OCI-LY1 (cell line): ENCODE data around the gene ZBTB22.
"Not testable (repeated sequence)": the region's sequence is repeated elsewhere in the genome, so short reads cannot be mapped to it uniquely, and the experiment has no call there.

Experiments
- H2AFZ ChIP-seq: fragments of 200-600 bp; sonication (generic), shearing (Covaris generic); 2 replicates; pipeline ENCODE4 v1.6.0; 2014; ENCODE audit warnings: antibody characterized with exemption, mild to moderate bottlenecking, low read length
- H3F3A ChIP-seq: fragments of 200-600 bp; sonication (generic), shearing (Covaris generic); 2 replicates; pipeline ENCODE4 v1.6.0; 2014; ENCODE audit warnings: mild to moderate bottlenecking, antibody characterized with exemption, low read length, moderate library complexity; ENCODE audit not compliant: insufficient read depth
- H3K27ac ChIP-seq: fragments of 200-600 bp; sonication (generic); 2 replicates; pipeline ENCODE4 v1.5.1; 2014; ENCODE audit warnings: low read length, mixed run types, mild to moderate bottlenecking, low read depth; ENCODE audit not compliant: poor library complexity, severe bottlenecking
- H3K27me3 ChIP-seq: fragments of 200-600 bp; sonication (generic); 2 replicates; pipeline ENCODE4 v1.6.0; 2014; ENCODE audit warnings: antibody characterized with exemption, mild to moderate bottlenecking, low read length, moderate library complexity; ENCODE audit not compliant: insufficient read depth
- H3K36me3 ChIP-seq: fragments of 200-600 bp; sonication (generic); 2 replicates; pipeline ENCODE4 v1.6.1; 2014; ENCODE audit warnings: mild to moderate bottlenecking, antibody characterized with exemption, low read length, moderate library complexity, mixed read lengths; ENCODE audit not compliant: insufficient read depth
- H3K4me1 ChIP-seq: fragments of 200-600 bp; sonication (generic); 2 replicates; pipeline ENCODE4 v1.5.1; 2014; ENCODE audit warnings: mild to moderate bottlenecking, low read length, moderate library complexity; ENCODE audit not compliant: insufficient read depth, severe bottlenecking
- H3K4me2 ChIP-seq: fragments of 200-600 bp; sonication (generic), shearing (Covaris generic); 2 replicates; pipeline ENCODE4 v1.6.1; 2014; ENCODE audit warnings: low read length
- H3K4me3 ChIP-seq: fragments of 200-600 bp; sonication (generic); 2 replicates; pipeline ENCODE4 v1.5.1; 2014; ENCODE audit warnings: low read length, low read depth, mild to moderate bottlenecking, mixed read lengths; ENCODE audit not compliant: poor library complexity, severe bottlenecking
- H3K79me2 ChIP-seq: fragments of 200-600 bp; shearing (Covaris generic); 2 replicates; pipeline ENCODE4 v1.6.1; 2016; ENCODE audit warnings: mixed run types, low read length, mixed read lengths; ENCODE audit not compliant: insufficient read depth
- H3K9ac ChIP-seq: fragments of 200-600 bp; sonication (generic), shearing (Covaris generic); 2 replicates; pipeline ENCODE4 v1.6.1; 2014; ENCODE audit warnings: mild to moderate bottlenecking, low read length, mixed read lengths
- H3K9me2 ChIP-seq: fragments of 200-600 bp; sonication (generic), shearing (Covaris generic); 2 replicates; pipeline ENCODE4 v1.6.1; 2014; ENCODE audit warnings: low read depth, mild to moderate bottlenecking, low read length, mixed read lengths
- H3K9me3 ChIP-seq: fragments of 200-600 bp; shearing (Covaris generic); 2 replicates; pipeline ENCODE4 v1.6.1; 2014; ENCODE audit warnings: low read length, mixed read lengths
- H4K20me1 ChIP-seq: fragments of 200-600 bp; sonication (generic), shearing (Covaris generic); 2 replicates; pipeline ENCODE4 v1.6.0; 2016; ENCODE audit warnings: mild to moderate bottlenecking, low read length; ENCODE audit not compliant: insufficient read depth
- EZH2 ChIP-seq: fragments of 200-600 bp; sonication (generic), shearing (Covaris generic); IDR thresholded peaks from 2 replicates; pipeline ENCODE4 v1.8.0; 2017; ENCODE audit warnings: borderline replicate concordance, mixed run types, mild to moderate bottlenecking, antibody characterized with exemption, low read length, moderate library complexity, mixed read lengths
- TF ChIP-seq, protein P1 (sequence below): fragments of 200-600 bp; sonication (generic), shearing (Covaris generic); IDR thresholded peaks from 2 replicates; pipeline ENCODE4 v1.5.1; 2017; ENCODE audit warnings: mild to moderate bottlenecking, antibody characterized with exemption, low read length, moderate library complexity, mixed read lengths

Gene ZBTB22

GRCh38 chr6:33317669-33318425 is at the start of gene ZBTB22:
TSS of gene ZBTB22 (minus strand) at chr6:33317744. CDS start at chr6:33316916, 828 bp downstream.
- no peaks in the 10 kb centered on the region for H4K20me1 ChIP-seq
- H3K4me1 ChIP-seq = peaks cover 51% of the 10 kb centered on the region
- H3K4me2 ChIP-seq = peak within 1 kb of the TSS; percentile 93
- 0 out of 2 replicates have a peak, but pooled peaks cover 4% of the 10 kb centered on the region for H3F3A ChIP-seq
- H3K79me2 ChIP-seq = peaks cover 10% of the 10 kb centered on the region; the same call in 1 of the 2 replicates
- H3K27ac ChIP-seq = peak within 1 kb of the TSS; percentile 97
- no peak for TF ChIP-seq EZH2
- TF ChIP-seq, protein P1, sequence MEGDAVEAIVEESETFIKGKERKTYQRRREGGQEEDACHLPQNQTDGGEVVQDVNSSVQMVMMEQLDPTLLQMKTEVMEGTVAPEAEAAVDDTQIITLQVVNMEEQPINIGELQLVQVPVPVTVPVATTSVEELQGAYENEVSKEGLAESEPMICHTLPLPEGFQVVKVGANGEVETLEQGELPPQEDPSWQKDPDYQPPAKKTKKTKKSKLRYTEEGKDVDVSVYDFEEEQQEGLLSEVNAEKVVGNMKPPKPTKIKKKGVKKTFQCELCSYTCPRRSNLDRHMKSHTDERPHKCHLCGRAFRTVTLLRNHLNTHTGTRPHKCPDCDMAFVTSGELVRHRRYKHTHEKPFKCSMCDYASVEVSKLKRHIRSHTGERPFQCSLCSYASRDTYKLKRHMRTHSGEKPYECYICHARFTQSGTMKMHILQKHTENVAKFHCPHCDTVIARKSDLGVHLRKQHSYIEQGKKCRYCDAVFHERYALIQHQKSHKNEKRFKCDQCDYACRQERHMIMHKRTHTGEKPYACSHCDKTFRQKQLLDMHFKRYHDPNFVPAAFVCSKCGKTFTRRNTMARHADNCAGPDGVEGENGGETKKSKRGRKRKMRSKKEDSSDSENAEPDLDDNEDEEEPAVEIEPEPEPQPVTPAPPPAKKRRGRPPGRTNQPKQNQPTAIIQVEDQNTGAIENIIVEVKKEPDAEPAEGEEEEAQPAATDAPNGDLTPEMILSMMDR = no peak
- H3K9ac ChIP-seq = peak within 1 kb of the TSS; percentile 54
- H3K9me2 ChIP-seq = no peaks in the 10 kb centered on the region
- H3K27me3 ChIP-seq = no peaks in the 10 kb centered on the region
- no peaks in the 10 kb centered on the region for H3K9me3 ChIP-seq
- peaks cover 32% of the 10 kb centered on the region for H3K36me3 ChIP-seq
- H2AFZ ChIP-seq = no peak within 1 kb of the TSS
- peak within 1 kb of the TSS; percentile 66 for H3K4me3 ChIP-seq

GRCh38 chr6:33367009-33367714 is 49.6 kb upstream of the ZBTB22 start:
- Histone ChIP-seq H3K4me2 (no peak overlapping the region), H2AFZ (no peak overlapping the region), H3K27ac (no peak overlapping the region), H3F3A (no peaks in the 10 kb centered on the region), H3K9ac (no peak overlapping the region), H3K4me1 (no peaks in the 10 kb centered on the region), H4K20me1 (no peaks in the 10 kb centered on the region), H3K9me2 (no peaks in the 10 kb centered on the region), H3K9me3 (no peaks in the 10 kb centered on the region), H3K79me2 (no peaks in the 10 kb centered on the region), H3K36me3 (no peaks in the 10 kb centered on the region), H3K4me3 (no peak overlapping the region), H3K27me3 (no peaks in the 10 kb centered on the region)
- TF ChIP-seq EZH2 = no peak
- TF ChIP-seq, protein P1 = no peak

DNA sequence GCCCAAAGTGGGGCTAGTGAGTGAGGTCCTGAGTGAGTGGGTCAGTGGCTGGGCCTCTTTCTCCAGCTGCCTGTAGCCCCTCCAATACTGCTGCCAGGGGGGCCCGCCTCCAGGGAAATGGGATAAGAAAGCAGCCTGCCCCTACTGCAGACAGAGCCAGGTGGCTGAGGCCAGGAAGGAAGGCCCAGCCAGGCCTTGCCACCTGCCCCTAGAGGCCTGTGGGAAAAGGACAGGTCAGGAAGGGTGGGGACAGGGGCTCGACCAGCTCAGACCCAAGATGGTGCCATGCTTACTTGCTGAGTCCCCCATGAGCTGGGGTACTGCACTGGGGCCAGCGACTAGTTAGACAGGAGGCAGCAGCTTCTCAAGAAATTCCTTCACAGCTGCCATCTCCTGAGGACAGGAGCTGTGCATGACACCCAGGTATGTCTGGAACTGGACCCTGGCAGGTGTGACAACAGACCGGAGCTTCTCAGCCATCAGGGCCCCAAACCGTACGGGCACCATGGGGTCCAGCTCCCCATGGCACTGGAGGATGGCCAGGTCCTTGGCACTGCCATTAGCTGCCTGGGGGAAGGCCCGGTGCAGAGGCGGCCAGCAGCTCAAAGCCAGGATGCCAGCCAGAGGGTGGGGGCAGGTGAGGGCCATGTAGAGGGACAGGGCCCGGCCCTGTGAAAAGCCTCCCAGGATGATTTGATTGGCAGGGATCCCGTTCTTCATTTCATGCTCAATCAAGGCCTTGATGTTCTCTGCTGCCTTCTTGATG is 47.8 kb upstream of the ZBTB22 start:
- H3F3A ChIP-seq, H3K79me2 ChIP-seq, H3K4me2 ChIP-seq, H3K36me3 ChIP-seq, H3K9me3 ChIP-seq, H4K20me1 ChIP-seq, H2AFZ ChIP-seq, H3K27ac ChIP-seq, H3K9me2 ChIP-seq, H3K4me3 ChIP-seq, H3K27me3 ChIP-seq, H3K9ac ChIP-seq, H3K4me1 ChIP-seq: not testable (repeated sequence)

GRCh38 chr6:33364475-33365205 is 47.1 kb upstream of the ZBTB22 start:
- H3K9me3 ChIP-seq, H3K36me3 ChIP-seq, H3K4me2 ChIP-seq, H2AFZ ChIP-seq, H3K79me2 ChIP-seq, H3K9ac ChIP-seq, H3K27ac ChIP-seq, H3K4me3 ChIP-seq, H3F3A ChIP-seq, H3K9me2 ChIP-seq, H3K4me1 ChIP-seq, H4K20me1 ChIP-seq: not testable (repeated sequence)
- H3K27me3 ChIP-seq = 0 out of 2 replicates have a peak, but pooled peaks cover 10% of the 10 kb centered on the region

DNA sequence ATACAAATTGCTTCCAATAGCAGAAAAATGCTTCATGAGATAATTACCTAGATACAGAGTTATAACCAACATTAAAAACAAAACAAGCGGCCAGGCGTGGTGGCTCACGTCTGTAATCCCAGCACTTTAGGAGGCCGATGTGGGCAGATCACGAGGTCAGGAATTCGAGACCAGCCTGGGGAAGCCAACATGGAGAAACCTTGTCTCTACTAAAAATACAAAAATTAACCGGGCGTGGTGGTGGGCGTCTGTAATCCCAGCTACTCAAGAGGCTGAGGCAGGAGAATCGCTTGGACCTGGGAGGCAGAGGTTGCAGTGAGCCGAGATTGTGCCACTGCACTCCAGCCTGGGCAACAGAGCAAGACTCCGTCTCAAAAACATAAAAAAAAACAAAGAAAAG is 45.9 kb upstream of the ZBTB22 start:
- not testable (repeated sequence) for H3K9me3 ChIP-seq, H4K20me1 ChIP-seq, H2AFZ ChIP-seq, H3K9ac ChIP-seq, H3K79me2 ChIP-seq, H3K4me1 ChIP-seq, H3K4me3 ChIP-seq, H3K9me2 ChIP-seq, H3F3A ChIP-seq, H3K4me2 ChIP-seq, H3K27ac ChIP-seq, H3K36me3 ChIP-seq
- 0 out of 2 replicates have a peak, but pooled peaks cover 10% of the 10 kb centered on the region for H3K27me3 ChIP-seq
